Daoy (cell line): ENCODE data around the gene PARN. TPM values are rescaled to one million over a fixed set of nuclear protein-coding genes. Genes with fewer than 3 reads are reported as not detected.
"Not testable (repeated sequence)": the region's sequence is repeated elsewhere in the genome, so short reads cannot be mapped to it uniquely, and the experiment has no call there.

Experiments
- DNase-seq: peaks from one replicate; pipeline ENCODE4 v3.0.0-alpha.2; 2015; ENCODE audit warnings: low read depth
- total RNA-seq: library from RNA; depleted of rRNA; stranded (reverse); fragments of >200 nt; shearing (Covaris generic); gene quantifications from 2 replicates; pipeline ENCODE4 v1.2.3, GENCODE V29; 2014; rRNA removed

Gene PARN
- total RNA-seq, result 50.6 and 51.1 TPM in 2 replicates

- DNase-seq, result peak; percentile 97
Measured at GRCh38 chr16:14629919-14630619, at the start of gene PARN. TSS of gene PARN (minus strand) at chr16:14630260. CDS start at chr16:14630125, 135 bp downstream.

- no peak for DNase-seq
Measured at GRCh38 chr16:14678748-14679497, 48.9 kb upstream of the PARN start.

- DNase-seq, result no peak
Measured at GRCh38 chr16:14677627-14678026, 47.6 kb upstream of the PARN start.

- DNase-seq, result no peak
Measured at GRCh38 chr16:14676633-14677032, 46.6 kb upstream of the PARN start.

GRCh38 chr16:14672403-14672971 is 42.4 kb upstream of the PARN start:
- DNase-seq, result no peak

- DNase-seq, result peak; percentile 14
Measured at GRCh38 chr16:14669776-14670175, 39.7 kb upstream of the PARN start.

GRCh38 chr16:14668556-14669223 is 38.6 kb upstream of the PARN start:
- no peak for DNase-seq

- no peak for DNase-seq
Measured at GRCh38 chr16:14667347-14668266, 37.5 kb upstream of the PARN start.

GRCh38 chr16:14658063-14658462 is 28.0 kb upstream of the PARN start:
- DNase-seq, result no peak

- DNase-seq, result no peak
Measured at GRCh38 chr16:14652726-14653125, 22.7 kb upstream of the PARN start.

GRCh38 chr16:14650629-14651028 is 20.6 kb upstream of the PARN start:
- no peak for DNase-seq

GRCh38 chr16:14649816-14650215 is 19.8 kb upstream of the PARN start:
- DNase-seq, result no peak

- DNase-seq, result no peak
Measured at GRCh38 chr16:14641926-14642325, 11.9 kb upstream of the PARN start.

GRCh38 chr16:14641206-14641605 is 11.1 kb upstream of the PARN start:
- no peak for DNase-seq

- no peak for DNase-seq
Measured at GRCh38 chr16:14640538-14640937, 10.5 kb upstream of the PARN start.

- not testable (repeated sequence) for DNase-seq
Measured at GRCh38 chr16:14636951-14637240, 6.8 kb upstream of the PARN start.

GRCh38 chr16:14636179-14636950 is 6.3 kb upstream of the PARN start:
- DNase-seq, result not testable (repeated sequence)

GRCh38 chr16:14635395-14636165 is 5.5 kb upstream of the PARN start:
- no peak for DNase-seq

- DNase-seq, result no peak
Measured at GRCh38 chr16:14634389-14634725, 4.3 kb upstream of the PARN start.
